GM12864 (cell line): Measurements from ENCODE around the gene ILF2.
A peak's percentile ranks its signal among the peaks of the same experiment; 100 is the strongest.
"Not testable (repeated sequence)": the region's sequence is repeated elsewhere in the genome, so short reads cannot be mapped to it uniquely, and the experiment has no call there.

ENCODE experiments used
- DNase-seq: peaks from one replicate; pipeline ENCODE4 v3.0.0-alpha.2; 2011; ENCODE audit warnings: low read depth
- H3K4me3 ChIP-seq: 2 replicates; pipeline ENCODE4 v1.5.1; 2011; ENCODE audit warnings: mild to moderate bottlenecking, low read depth, low read length, control low read depth
- TF ChIP-seq, protein P1 (sequence below): IDR thresholded peaks from 2 replicates; pipeline ENCODE4 v1.5.1; 2011; ENCODE audit warnings: low read depth, mild to moderate bottlenecking, moderate library complexity, low read length, control low read depth, inconsistent platforms; ENCODE audit errors: missing control alignments

The ILF2 gene

DNA sequence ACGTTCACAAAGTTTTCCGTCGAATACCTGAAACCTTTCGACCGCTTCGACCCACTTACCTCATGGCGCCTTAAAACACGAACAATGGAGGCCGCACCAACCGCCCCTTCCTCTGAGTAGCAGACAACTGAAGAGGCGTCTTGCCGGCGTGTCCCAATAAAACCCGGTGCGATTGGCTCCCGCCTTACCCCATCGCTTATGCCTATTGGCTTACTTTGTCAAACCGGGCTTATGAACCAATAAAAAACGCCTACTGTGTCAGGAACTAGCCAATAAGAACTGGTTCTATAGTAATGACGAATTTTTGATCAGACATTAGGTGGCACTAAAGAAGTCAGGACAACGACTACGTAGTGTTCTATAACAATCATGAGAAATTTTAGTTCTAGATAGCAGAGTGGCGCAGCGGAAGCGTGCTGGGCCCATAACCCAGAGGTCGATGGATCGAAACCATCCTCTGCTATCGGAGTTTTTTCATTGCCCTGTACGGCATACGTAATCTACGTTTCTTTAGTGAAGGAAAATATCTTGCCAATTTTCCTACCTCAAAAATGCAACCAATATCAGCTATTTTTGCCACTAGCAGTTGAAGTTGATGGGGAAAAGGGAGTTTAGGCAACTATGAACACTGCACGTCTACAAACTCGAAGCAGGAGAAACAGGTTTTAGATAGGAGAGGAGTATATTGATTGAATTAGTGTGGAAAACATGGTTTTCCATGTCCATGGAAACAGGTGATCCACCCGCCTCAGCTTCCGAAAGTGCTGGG is at the start of gene ILF2:
Gene ILF2, minus strand, starts transcription at position 135 of the 769 bp plus-strand sequence. Its CDS starts 71 bp downstream, at position 64.
- TF ChIP-seq, protein P1, sequence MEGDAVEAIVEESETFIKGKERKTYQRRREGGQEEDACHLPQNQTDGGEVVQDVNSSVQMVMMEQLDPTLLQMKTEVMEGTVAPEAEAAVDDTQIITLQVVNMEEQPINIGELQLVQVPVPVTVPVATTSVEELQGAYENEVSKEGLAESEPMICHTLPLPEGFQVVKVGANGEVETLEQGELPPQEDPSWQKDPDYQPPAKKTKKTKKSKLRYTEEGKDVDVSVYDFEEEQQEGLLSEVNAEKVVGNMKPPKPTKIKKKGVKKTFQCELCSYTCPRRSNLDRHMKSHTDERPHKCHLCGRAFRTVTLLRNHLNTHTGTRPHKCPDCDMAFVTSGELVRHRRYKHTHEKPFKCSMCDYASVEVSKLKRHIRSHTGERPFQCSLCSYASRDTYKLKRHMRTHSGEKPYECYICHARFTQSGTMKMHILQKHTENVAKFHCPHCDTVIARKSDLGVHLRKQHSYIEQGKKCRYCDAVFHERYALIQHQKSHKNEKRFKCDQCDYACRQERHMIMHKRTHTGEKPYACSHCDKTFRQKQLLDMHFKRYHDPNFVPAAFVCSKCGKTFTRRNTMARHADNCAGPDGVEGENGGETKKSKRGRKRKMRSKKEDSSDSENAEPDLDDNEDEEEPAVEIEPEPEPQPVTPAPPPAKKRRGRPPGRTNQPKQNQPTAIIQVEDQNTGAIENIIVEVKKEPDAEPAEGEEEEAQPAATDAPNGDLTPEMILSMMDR, result peak; percentile 25
- peak; percentile 99 for DNase-seq
- H3K4me3 ChIP-seq, result peak within 1 kb of the TSS; percentile 85

DNA sequence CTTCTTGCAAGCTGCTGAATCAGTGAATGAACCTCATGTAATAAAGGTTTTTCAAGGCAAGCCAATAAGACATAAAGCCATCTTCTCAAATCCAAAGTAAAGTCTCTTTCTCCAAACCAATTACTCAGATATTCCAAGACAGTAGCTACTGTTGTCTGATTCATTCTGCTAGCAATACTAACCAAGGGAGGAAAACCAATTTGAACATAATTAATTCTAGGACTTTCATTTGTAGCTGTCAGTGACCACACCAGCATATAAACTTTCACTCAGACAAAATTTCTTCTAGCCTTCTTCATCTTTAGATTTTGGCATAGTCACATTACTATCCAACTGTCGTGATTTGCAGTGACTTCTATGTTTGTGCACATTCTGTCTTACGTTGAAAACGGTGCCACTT is 46.5 kb upstream of the ILF2 start:
- TF ChIP-seq, protein P1, result no peak
- DNase-seq, result no peak

DNA sequence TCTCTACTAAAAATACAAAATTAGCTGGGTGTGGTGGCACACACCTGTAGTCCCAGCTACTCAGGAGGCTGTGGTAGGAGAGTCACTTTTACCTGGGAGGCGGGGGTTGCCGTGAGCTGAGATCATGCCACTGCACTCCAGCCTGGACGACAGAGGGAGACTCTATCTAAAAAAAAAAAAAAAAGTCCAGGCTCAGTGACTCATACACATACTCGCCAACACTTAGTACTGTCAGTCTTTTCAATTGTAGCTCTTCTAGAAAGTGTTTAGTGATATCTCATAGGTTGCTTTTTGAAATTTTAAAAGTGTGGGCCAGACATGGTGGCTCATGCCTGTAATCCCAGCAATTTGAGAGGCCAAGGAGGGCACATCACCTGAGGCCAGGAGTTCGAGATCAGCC is 45.4 kb upstream of the ILF2 start:
- not testable (repeated sequence) for H3K4me3 ChIP-seq, DNase-seq

More for the DNA sequence above, 46.5 kb upstream of the ILF2 start:
- H3K4me3 ChIP-seq, result no peak overlapping the region

- TF ChIP-seq, protein P1, result no peak
- DNase-seq, result no peak
- H3K4me3 ChIP-seq, result no peak overlapping the region
Observed at GRCh38 chr1:153711026-153711425, 40.2 kb upstream of the ILF2 start.

- DNase-seq, result no peak
- no peak overlapping the region for H3K4me3 ChIP-seq
- TF ChIP-seq, protein P1, result no peak
Observed at GRCh38 chr1:153705484-153705883, 34.7 kb upstream of the ILF2 start.

GRCh38 chr1:153699768-153700167 is 29.0 kb upstream of the ILF2 start:
- no peak overlapping the region for H3K4me3 ChIP-seq
- DNase-seq, result no peak
- TF ChIP-seq, protein P1, result no peak

DNA sequence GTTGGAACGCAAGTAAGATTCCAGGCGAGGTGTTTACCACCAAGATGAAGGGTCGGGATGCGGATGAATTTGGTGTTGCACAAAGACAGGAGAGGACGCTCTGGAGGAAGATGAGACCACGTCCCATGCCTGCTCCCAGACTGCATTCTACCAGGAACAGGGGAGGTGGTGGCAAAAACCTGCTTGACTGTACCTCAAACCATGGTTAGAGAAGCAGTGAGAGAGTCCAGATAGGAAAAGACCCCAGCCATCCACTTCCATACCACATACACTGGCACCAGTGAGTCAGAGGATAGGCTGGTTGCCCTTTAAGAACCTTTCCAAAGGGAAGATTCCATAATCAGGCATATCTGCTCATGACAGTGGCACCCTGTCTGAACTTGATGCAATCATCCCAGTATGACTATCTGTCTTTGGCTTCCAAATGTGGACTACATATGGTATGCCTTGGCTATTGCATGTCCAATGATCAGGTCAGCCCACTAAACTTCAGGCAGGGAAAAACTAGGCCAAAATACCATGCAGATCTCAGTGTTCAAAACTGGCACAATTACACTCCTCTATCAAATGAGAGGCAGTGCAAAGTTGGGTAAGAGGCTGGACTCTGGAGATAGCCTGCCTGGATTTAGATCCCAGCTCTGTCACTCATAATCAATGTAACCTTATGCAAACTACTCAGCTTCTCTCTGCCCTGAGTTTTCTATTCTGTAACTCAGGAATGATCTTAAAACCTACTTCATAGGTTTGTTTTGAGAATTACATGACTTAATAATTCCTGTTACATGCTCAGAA is 28.3 kb upstream of the ILF2 start:
- no peak overlapping the region for H3K4me3 ChIP-seq
- no peak for DNase-seq
- TF ChIP-seq, protein P1, result no peak
